Cerebellar cortex (tissue), 1 donor: ENCODE results near the gene FBXW4.

Experiments
- DNase-seq: peaks from one replicate; pipeline ENCODE4 v3.0.0-alpha.2; 2015; ENCODE audit warnings: low spot score

Gene FBXW4

DNA sequence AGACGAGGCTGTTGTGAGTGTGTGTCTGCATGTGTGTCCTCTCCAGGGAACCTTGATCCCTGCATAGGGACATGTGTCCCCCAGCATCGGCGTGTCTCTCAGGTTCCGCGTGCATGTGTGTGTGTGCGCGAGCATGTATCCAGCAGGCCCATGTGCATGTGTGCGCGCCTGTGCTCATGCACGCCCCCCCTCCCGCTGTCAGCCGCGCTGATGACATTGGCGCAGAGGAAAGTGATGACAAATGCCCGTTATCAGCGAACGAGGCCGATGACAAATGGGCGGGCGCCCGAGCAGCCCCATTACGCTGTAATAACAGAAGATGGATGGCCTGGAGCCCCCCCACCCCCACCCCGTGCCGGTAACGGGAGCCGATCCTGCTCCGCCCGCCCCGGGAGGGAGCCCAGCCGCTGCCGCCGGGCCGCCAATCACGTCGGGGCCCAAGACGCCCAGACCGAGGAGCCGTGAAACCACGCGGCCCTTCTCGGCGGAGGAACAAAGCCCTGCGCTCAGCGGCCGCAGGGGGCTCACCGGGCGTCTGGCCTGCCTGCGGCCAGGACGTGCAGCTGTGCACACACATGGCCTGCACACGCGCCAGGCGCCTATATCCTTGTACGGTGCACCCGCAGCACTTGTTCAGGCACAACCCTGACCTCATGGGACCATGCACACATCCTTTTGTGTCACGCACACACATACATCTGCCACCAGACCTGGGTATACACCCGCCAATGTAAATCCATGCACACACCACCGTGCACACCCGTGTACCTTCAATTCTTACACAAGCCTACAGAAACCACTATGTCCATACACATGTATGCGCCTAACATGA, 128.4 kb downstream of the FBXW4 start:
- no peak for DNase-seq

DNA sequence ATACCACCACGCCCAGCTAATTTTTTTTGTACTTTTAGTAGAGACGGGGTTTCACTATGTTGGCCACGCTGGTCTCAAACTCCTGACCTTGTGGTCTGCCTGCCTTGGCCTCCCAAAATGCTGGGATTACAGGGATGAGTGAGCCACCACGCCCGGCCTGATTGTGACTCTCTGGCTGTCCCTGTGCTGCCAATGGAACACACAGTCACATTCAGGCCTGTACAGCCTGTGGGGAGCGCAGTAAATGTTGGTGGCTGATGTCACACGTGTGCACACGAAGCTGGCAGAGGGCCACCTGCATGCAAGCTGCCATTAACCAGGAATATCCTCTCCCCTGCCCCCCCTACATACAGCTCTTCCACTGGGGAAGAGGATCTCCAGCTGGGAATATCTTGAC, 129.0 kb downstream of the FBXW4 start:
- no peak for DNase-seq

DNA sequence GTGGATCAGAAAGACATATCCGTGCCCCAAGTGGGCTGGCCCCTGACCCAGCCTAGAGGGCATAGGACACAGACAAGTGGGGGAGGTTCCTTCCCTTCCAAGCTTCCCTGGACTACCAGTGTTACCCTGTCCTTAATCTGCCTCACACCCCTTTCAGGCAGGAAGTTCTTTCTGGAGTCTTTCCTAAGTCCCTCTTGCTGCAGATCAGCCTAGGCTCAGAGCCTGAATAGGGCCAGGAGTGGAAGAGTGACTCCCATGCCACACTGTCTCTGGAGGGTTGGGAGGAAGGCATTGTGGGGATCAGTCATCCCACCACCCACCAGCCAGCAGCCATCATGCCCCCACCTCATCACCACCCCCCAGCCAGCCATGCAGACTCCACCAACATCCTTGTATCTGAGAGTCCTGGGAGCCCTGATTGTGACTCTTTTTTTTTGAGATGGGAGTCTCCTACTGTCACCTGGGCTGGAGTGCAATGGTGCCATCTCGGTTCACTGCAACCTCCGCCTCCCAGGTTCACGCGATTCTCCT, 129.5 kb downstream of the FBXW4 start:
- no peak for DNase-seq

DNA sequence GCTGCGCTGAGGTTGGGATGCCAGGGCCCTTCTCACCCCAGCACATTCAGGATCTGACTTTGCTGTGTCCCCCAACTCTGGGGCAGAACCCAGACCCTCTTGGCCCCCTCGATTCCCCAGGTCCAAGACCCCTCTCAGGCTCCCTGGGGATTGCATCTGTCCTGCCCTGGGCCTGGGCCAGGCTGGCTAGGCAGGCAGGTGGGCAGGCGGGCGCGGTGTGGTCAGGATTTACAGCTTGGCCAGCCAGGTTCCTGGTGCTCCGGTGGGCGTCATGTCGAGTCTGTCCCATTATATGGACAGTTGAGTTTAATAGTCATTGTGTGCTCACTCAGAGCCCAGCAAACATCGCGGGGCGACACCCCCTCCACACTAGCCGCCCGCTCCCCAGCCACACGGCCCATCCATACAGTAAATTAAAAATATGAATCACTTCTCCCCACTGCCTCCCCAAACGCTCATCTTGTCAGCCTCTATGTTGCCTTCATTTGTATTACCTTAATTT, 130.4 kb downstream of the FBXW4 start:
- no peak for DNase-seq

DNA sequence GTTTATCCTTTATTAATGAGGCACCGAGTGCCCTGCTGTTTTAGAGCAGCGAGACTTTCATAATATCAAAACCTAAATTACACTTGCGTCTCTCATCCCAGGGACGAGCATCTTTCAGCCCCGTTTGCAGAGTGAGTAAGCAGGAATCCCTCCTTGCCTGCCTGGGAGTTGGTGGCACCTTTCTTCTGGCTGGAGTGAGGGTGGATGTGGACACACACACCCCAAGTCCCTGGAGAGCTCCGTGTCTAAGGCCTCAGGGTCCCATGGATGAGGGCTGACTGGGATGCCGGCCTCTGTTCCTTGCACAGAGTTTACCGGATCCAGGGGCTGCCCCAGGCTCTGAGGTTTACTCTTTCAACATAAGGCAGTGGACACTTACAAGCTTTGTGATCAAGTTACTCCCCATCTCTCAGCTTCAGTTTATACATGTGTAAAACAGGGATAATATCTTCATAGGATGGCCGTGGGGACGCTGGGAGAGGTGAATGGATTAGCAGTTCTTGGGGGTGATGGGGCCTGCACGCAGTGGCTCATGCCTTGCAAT, 131.4 kb downstream of the FBXW4 start:
- DNase-seq = no peak

DNA sequence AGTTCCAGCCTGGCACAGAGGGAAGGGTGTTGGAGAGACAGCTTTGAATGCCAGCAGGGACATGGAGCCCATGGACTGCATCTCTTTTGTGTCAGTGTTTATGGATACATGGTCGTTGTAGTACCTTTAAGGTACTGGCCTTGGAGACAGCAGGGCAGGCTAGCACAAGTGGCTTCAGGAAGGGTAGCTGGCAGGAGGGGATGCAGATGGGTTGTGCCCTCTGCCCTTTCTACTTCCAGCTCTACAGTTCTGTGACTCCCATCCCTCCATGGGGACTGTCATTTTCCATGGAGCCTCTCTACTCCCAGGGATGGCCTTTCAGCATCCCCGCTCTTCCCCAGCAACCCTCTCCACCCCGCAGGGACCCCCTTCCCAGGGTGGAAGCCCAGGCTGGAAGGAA, 132.0 kb downstream of the FBXW4 start:
- DNase-seq = no peak

DNA sequence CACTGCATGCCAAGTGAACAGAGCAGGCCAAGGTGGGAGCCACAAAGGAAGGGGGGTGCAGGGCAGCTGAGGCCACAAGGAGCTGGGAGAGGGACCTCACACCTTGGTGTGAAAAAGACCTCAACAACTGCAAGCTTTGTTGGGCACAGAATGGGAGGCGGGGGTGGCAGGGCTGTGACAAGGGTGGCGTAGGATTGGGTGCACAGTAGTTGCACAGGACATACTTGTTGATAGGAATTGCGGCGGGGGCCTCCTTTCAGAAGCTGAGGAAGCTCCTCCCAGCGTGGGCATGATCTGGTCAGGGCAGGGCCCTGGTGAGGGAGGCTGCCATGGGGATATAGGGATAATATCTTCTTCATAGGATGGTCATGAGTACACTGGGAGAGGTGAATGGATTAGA, 132.7 kb downstream of the FBXW4 start:
- DNase-seq = no peak

DNA sequence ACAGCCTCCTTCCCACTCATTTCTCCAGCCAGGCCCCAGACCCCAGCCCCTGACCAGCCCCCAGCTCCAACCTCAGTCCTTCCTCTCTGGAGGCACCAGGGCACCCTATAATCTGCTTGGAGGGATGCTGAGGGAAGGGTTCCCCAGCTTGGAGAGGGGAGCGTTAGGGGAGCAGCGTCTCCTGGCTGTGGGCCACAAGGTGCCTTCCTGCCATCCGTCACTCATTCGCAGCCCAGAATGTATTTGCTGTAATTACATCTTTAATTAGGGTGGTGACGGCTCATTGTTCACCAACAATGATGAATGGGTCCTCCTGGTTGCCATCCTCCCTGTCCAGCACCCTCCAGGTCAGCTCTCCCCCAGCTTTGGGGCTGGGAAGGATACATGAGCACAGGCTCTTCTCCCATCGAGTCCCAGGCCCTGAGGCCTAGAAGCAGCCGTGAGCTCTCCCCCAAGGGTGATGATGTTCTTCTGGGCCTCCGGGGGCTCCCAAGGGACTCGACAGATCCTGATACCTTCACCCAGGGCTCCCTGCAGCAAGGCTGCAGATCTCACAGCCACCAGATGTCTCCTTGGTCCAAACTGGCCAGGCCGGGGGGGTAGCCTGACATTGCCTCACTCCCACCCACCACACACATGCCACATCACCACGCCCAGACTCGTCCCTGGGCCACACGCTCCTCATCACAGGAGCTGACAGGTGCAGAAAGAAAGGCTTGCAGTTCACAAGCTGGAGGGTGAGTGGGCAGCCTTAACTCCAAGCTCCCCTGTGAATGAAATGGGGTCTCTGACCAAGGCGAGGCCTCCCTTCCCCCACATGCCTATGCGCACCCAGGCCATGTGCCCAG, 133.7 kb downstream of the FBXW4 start:
- no peak for DNase-seq
